SK-N-SH (cell line): ENCODE measurements around the gene AGAP1. TPM values are rescaled to one million over a fixed set of nuclear protein-coding genes. Genes with fewer than 3 reads are reported as not detected.

Experiments
- CTCF ChIA-PET: fragments of 300-600, 350-600 bp; formaldehyde crosslinking; extraction: SDS; loops from one replicate; lab custom pipeline; 2021; lab: Yijun Ruan, JAX
- POLR2A ChIA-PET: fragments of 350-600 bp; sonication (Branson Sonifier 250); formaldehyde crosslinking; extraction: SDS; loops from one replicate; lab custom pipeline; 2020; ENCODE audit warnings: antibody characterized with exemption, inconsistent platforms; lab: Yijun Ruan, JAX
- DNase-seq: peaks from one replicate; pipeline ENCODE4 v3.0.0; 2012
- H2AFZ ChIP-seq: fragments of 200-600 bp; sonication (generic); 2 replicates; pipeline ENCODE4 v1.8.1; 2016; ENCODE audit warnings: antibody characterized with exemption, mild to moderate bottlenecking, low read depth
- H3F3A ChIP-seq: fragments of 200-600 bp; sonication (generic); replicated peaks from 2 replicates; pipeline ENCODE3; 2016; ENCODE audit warnings: antibody characterized with exemption, mild to moderate bottlenecking; ENCODE audit not compliant: insufficient read depth
- H3K27ac ChIP-seq, 2 experiments: fragments of 200-500 bp in 1 of 2; fragments of 200-600 bp in 1 of 2; sonication (Bioruptor generic) in 1 of 2; sonication (generic), shearing (Covaris generic) in 1 of 2; 2 replicates each; pipeline versions ENCODE4 v1.5.1 to v1.6.1; 2014 to 2016; ENCODE audit warnings: low read depth in 2 of 2, inconsistent platforms in 1 of 2, low read length in 1 of 2, mild to moderate bottlenecking in 1 of 2, mixed read lengths in 1 of 2
- H3K27me3 ChIP-seq: fragments of 200-600 bp; sonication (generic), shearing (Covaris generic); 2 replicates; pipeline ENCODE4 v1.6.1; 2016; ENCODE audit warnings: mixed run types; ENCODE audit not compliant: insufficient read depth
- H3K36me3 ChIP-seq, 2 experiments: fragments of 200-500 bp in 1 of 2; fragments of 200-600 bp in 1 of 2; sonication (Bioruptor generic) in 1 of 2; sonication (generic) in 1 of 2; replicated peaks in 1 of 2; 2 replicates each; pipeline versions ENCODE3 to v1.5.1; 2014 to 2016; ENCODE audit warnings: low read length in 1 of 2, mild to moderate bottlenecking in 1 of 2; ENCODE audit not compliant: insufficient read depth in 2 of 2, control insufficient read depth in 1 of 2
- H3K4me1 ChIP-seq, 2 experiments: fragments of 200-500 bp in 1 of 2; fragments of 200-600 bp in 1 of 2; sonication (Bioruptor generic) in 1 of 2; sonication (generic), shearing (Covaris generic) in 1 of 2; 2 replicates each; pipeline versions ENCODE4 v1.5.1 to v1.6.1; 2014 to 2016; ENCODE audit warnings: low read depth in 1 of 2, low read length in 1 of 2, mixed run types in 1 of 2; ENCODE audit not compliant: insufficient read depth in 2 of 2, control insufficient read depth in 1 of 2
- H3K4me2 ChIP-seq: fragments of 200-600 bp; sonication (generic), shearing (Covaris generic); 2 replicates; pipeline ENCODE4 v1.6.1; 2017; ENCODE audit warnings: mixed run types
- H3K4me3 ChIP-seq, 2 experiments: fragments of 200-500 bp in 1 of 2; fragments of 200-600 bp in 1 of 2; sonication (Bioruptor generic) in 1 of 2; sonication (generic), shearing (Covaris generic) in 1 of 2; 2 replicates each; pipeline versions ENCODE4 v1.5.1 to v1.8.1; 2014 to 2016; ENCODE audit warnings: low read depth in 2 of 2, inconsistent platforms in 1 of 2, low read length in 1 of 2, mild to moderate bottlenecking in 1 of 2, mixed read lengths in 1 of 2, moderate library complexity in 1 of 2
- H3K79me2 ChIP-seq: fragments of 200-600 bp; sonication (generic); 2 replicates; pipeline ENCODE4 v1.8.1; 2017; ENCODE audit warnings: mild to moderate bottlenecking; ENCODE audit not compliant: insufficient read depth
- H3K9ac ChIP-seq: fragments of 200-600 bp; sonication (generic); 2 replicates; pipeline ENCODE4 v1.6.1; 2017; ENCODE audit warnings: mixed run types
- H3K9me2 ChIP-seq: fragments of 200-600 bp; sonication (generic); 2 replicates; pipeline ENCODE4 v1.6.1; 2017; ENCODE audit warnings: mixed run types
- H3K9me3 ChIP-seq: fragments of 200-600 bp; sonication (generic); 2 replicates; pipeline ENCODE4 v1.6.1; 2017; ENCODE audit warnings: mixed run types, mild to moderate bottlenecking, moderate library complexity
- H4K20me1 ChIP-seq: fragments of 200-600 bp; sonication (generic); 2 replicates; pipeline ENCODE4 v1.6.1; 2017; ENCODE audit warnings: mild to moderate bottlenecking, mixed run types; ENCODE audit not compliant: insufficient read depth
- CTCF ChIP-seq: fragments of 200-600 bp; sonication (generic); IDR thresholded peaks from 2 replicates; pipeline ENCODE4 v1.6.1; 2017; ENCODE audit warnings: antibody characterized with exemption, mild to moderate bottlenecking, moderate library complexity
- ELF1 ChIP-seq: IDR thresholded peaks from 2 replicates; pipeline ENCODE4 v1.4.0; 2012
- EP300 ChIP-seq, 2 experiments: IDR thresholded peaks; 2 replicates each; pipeline versions ENCODE4 v1.4.0 to v1.6.1; 2012; ENCODE audit warnings: borderline replicate concordance in 1 of 2, low read depth in 1 of 2, low read length in 1 of 2
- FOSL2 ChIP-seq: IDR thresholded peaks from 2 replicates; pipeline ENCODE4 v1.4.0; 2012; ENCODE audit warnings: low read depth, mild to moderate bottlenecking, moderate library complexity, borderline replicate concordance
- GATA2 ChIP-seq: sonication (generic); formaldehyde crosslinking; IDR thresholded peaks from 2 replicates; pipeline ENCODE4 v1.5.0; 2020; ENCODE audit warnings: mild to moderate bottlenecking, missing genetic modification reagents
- NRF1 ChIP-seq: IDR thresholded peaks from 2 replicates; pipeline ENCODE4 v1.6.1; 2012; ENCODE audit warnings: low read depth, mild to moderate bottlenecking, low read length
- RCOR1 ChIP-seq: fragments of 150-350 bp; IDR thresholded peaks from 2 replicates; pipeline ENCODE4 v1.6.1; 2017; ENCODE audit warnings: antibody characterized with exemption, low read length
- SIN3A ChIP-seq: IDR thresholded peaks from 2 replicates; pipeline ENCODE4 v1.6.1; 2012; ENCODE audit warnings: low read depth, mild to moderate bottlenecking, low read length, moderate library complexity, borderline replicate concordance
- SMC3 ChIP-seq: IDR thresholded peaks from 2 replicates; pipeline ENCODE4 v1.6.1; 2012; ENCODE audit warnings: low read depth, low read length, improper control_type of control experiment
- TEAD4 ChIP-seq: IDR thresholded peaks from 2 replicates; pipeline ENCODE4 v1.4.0; 2012; ENCODE audit warnings: mild to moderate bottlenecking, borderline replicate concordance; ENCODE audit not compliant: insufficient read depth
- USF2 ChIP-seq: fragments of 150-350 bp; IDR thresholded peaks from 2 replicates; pipeline ENCODE4 v1.6.1; 2017; ENCODE audit warnings: antibody characterized with exemption, low read length, low read depth, borderline replicate concordance
- WGBS: methylation state at CpG from one replicate; pipeline ENCODE4 v1.1.6; 2017; ENCODE audit warnings: low lambda C conversion rate; 5-methylcytosine and 5-hydroxymethylcytosine counted together
- polyA plus RNA-seq, 3 experiments: library from polyadenylated mRNA; depleted of rRNA; stranded (reverse); fragments of >200 nt; gene quantifications; 2 replicates each; pipeline ENCODE4 v1.2.3, GENCODE V29; 2012
- TF ChIP-seq, protein P1 (sequence below): IDR thresholded peaks from 2 replicates; pipeline ENCODE4; 2012

AGAP1 gene
- polyA plus RNA-seq, 1 of the 3 experiments (the other 2 are of a cell fraction): 8.8 TPM

DNA sequence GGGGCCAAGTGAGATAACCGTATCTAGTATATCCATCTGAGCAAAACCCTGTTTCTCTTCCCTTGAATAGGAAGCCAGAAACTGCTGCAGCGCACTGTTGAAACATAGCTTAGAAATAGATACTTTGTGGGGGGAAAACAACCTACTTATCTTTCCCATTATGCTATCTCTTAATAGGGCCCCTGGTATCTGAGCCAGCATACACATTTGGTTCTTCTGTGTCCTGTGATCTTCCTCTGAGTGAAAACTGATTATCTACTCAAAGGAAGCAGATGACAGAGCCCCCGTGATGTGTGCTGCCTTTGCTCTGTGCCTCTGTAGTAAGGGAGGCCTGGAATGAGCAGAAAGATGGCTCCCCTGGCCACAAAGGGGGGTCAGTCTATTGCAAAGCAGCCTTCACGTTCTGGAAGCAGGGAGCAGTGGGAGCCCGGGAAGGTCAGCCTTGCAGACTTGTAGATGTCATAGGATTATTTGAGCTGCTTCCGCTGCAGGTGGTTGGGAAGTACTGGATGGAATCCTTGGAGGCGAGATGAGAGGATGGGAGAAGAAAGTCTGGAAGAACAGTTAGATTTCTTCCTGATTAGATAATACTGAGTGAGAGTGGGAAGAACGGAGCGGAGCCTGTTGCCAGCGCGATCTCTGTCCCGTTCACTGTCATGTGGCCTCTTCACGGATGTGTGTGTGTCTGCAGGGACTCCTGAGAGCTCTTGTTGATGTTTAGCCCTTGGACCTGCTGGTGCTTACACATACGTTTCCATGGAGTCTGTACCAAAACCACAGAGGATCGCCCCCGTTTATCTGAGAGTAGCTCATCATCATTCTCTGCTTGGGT is 150.1 kb downstream of the AGAP1 start (continued):
- TF ChIP-seq FOSL2 (no peak), RCOR1 (peak; percentile 79), NRF1 (no peak), USF2 (peak; percentile 9; the same call in 1 of the 2 replicates), TEAD4 (no peak), SMC3 (no peak), EP300 (IDR thresholded peaks at IDR 0.05; ENCODE audit: borderline replicate concordance in 1 of 2, low read depth in 1 of 2, low read length in 1 of 2) (peak in 1 of 2 experiments; percentile 87; a peak in 2 of 4 replicates), SIN3A (no peak), ELF1 (no peak)
- TF ChIP-seq, protein P1, sequence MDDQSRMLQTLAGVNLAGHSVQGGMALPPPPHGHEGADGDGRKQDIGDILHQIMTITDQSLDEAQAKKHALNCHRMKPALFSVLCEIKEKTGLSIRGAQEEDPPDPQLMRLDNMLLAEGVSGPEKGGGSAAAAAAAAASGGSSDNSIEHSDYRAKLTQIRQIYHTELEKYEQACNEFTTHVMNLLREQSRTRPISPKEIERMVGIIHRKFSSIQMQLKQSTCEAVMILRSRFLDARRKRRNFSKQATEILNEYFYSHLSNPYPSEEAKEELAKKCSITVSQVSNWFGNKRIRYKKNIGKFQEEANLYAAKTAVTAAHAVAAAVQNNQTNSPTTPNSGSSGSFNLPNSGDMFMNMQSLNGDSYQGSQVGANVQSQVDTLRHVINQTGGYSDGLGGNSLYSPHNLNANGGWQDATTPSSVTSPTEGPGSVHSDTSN: no peak
- TF ChIP-seq, all 33 proteins: peak for 7

DNA sequence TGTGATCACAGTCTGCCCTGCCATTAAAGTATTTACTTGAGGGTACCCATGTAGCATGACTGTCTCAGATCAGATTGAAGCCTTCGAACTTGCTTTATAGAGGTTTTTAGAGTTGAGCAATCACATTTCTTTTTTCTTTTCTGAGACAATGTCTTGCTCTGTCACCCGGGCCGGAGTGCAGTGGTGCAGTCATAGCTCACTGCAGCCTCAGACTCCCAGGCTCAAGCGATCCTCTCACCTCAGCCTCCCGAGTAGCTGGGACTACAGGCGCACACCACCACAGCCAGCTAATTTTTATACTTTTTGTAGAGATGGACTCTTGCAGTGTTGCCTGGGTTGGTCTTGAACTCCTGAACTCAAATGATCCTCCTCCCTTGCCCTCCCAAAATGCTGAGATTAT is 153.4 kb downstream of the AGAP1 start:
- Histone ChIP-seq H3F3A (no peaks in the 10 kb centered on the region), H3K79me2 (peaks cover 5% of the 10 kb centered on the region), H3K27ac (no peak overlapping the region), H3K27me3 (no peaks in the 10 kb centered on the region), H3K9me3 (no peaks in the 10 kb centered on the region), H3K4me2 (no peak overlapping the region), H3K9me2 (no peaks in the 10 kb centered on the region), H3K4me1 (peaks cover under 1 to 31% of the 10 kb centered on the region in 2 experiments; a peak in 3 of 4 replicates), H2AFZ (no peak overlapping the region), H3K9ac (no peak overlapping the region), H4K20me1 (no peaks in the 10 kb centered on the region), H3K36me3 (no peaks in the 10 kb centered on the region), H3K4me3 (no peak overlapping the region)
- TF ChIP-seq CTCF (no peak), SMC3 (no peak), GATA2 (CRISPR knock-in tag) (no peak)
- ChIA-PET CTCF (interaction anchor here (0.6 to 2.0 kb wide), 2 partner anchors 94 to 99 kb away, joined by 3 to 8 read pairs; no protein-coding TSS in a partner anchor), POLR2A (interaction anchor here (0.9 kb wide), 1 partner anchor 13 kb away, joined by 3 read pairs; no protein-coding TSS in a partner anchor)
- 97% methylated on average over 6 of the region's 6 CpGs for WGBS
- no peak for DNase-seq
